HepG2 (cell line): ENCODE results near the gene ENAH. TPM values are rescaled to one million over a fixed set of nuclear protein-coding genes. Genes with fewer than 3 reads are reported as not detected.
A peak's percentile ranks its signal among the peaks of the same experiment; 100 is the strongest.

Experiments used
- AKNA ChIP-seq: sonication (generic); formaldehyde crosslinking; IDR thresholded peaks from 2 replicates; pipeline ENCODE4 v1.4.0; 2020; ENCODE audit warnings: missing genetic modification reagents, borderline replicate concordance
- GTF3A ChIP-seq: sonication (generic); formaldehyde crosslinking; conservative IDR thresholded peaks from 2 replicates; pipeline ENCODE4 v1.4.0; 2020; ENCODE audit warnings: mild to moderate bottlenecking, missing genetic modification reagents
- NCOR1 ChIP-seq: fragments of 200-600 bp; sonication (generic); IDR thresholded peaks from 2 replicates; pipeline ENCODE4 v1.7.0; 2017; ENCODE audit warnings: antibody characterized with exemption, low read length, borderline replicate concordance
- SIX1 ChIP-seq: sonication (generic); formaldehyde crosslinking; IDR thresholded peaks from 2 replicates; pipeline ENCODE4 v1.4.0; 2020; ENCODE audit warnings: missing genetic modification reagents, borderline replicate concordance
- YEATS2 ChIP-seq: sonication (generic); formaldehyde crosslinking; IDR thresholded peaks from 2 replicates; pipeline ENCODE4 v1.4.0; 2020; ENCODE audit warnings: missing genetic modification reagents, borderline replicate concordance
- ZBTB44 ChIP-seq: sonication (generic); formaldehyde crosslinking; IDR thresholded peaks from 2 replicates; pipeline ENCODE4 v1.4.0; 2020; ENCODE audit warnings: missing genetic modification reagents
- ZFP36L1 ChIP-seq: sonication (generic); formaldehyde crosslinking; IDR thresholded peaks from 2 replicates; pipeline ENCODE4 v1.8.0; 2022; ENCODE audit warnings: mild to moderate bottlenecking, missing genetic modification reagents, moderate library complexity
- ZFP41 ChIP-seq: sonication (generic); formaldehyde crosslinking; IDR thresholded peaks from 2 replicates; pipeline ENCODE4 v1.4.0; 2020; ENCODE audit warnings: mild to moderate bottlenecking, missing genetic modification reagents, borderline replicate concordance
- ZNF205 ChIP-seq: IDR thresholded peaks from 2 replicates; pipeline ENCODE4 v1.6.1; 2018; ENCODE audit warnings: missing biosample characterization, missing genetic modification reagents
- ZNF281 ChIP-seq: sonication (generic); formaldehyde crosslinking; IDR thresholded peaks from 2 replicates; pipeline ENCODE4 v1.4.0; 2020; ENCODE audit warnings: missing genetic modification reagents, borderline replicate concordance
- ZNF460 ChIP-seq: sonication (generic); formaldehyde crosslinking; IDR thresholded peaks from 2 replicates; pipeline ENCODE4 v1.5.1; 2020; ENCODE audit warnings: missing genetic modification reagents, mild to moderate bottlenecking, borderline replicate concordance
- ZNF577 ChIP-seq: sonication (generic); formaldehyde crosslinking; IDR thresholded peaks from 2 replicates; pipeline ENCODE4 v1.4.0; 2020; ENCODE audit warnings: mild to moderate bottlenecking, low read depth, missing genetic modification reagents, borderline replicate concordance
- ZNF672 ChIP-seq: sonication (generic); formaldehyde crosslinking; IDR thresholded peaks from 2 replicates; pipeline ENCODE4 v1.8.1; 2022; ENCODE audit warnings: missing genetic modification reagents
- polyA plus RNA-seq, 8 experiments: library from polyadenylated mRNA; depleted of rRNA in 3 of 8; stranded (reverse) in 7 of 8; unstranded in 1 of 8; fragments of >200 nt; fragmentation: Illumina TruSeq in 4 of 8; extraction: Trizol in 4 of 8; gene quantifications; 2 replicates each; pipeline versions ENCODE4 v1.2.1 to v1.2.3, GENCODE V29; 2011 to 2016; ENCODE audit warnings: low read depth in 4 of 8, missing spikeins in 1 of 8, mixed read lengths in 1 of 8; ENCODE audit not compliant: insufficient read depth in 1 of 8
- total RNA-seq, 5 experiments: library from RNA; depleted of rRNA; stranded (reverse); fragments of >200 nt; fragmentation: Illumina TruSeq; extraction: Trizol; gene quantifications; 2 replicates each; pipeline ENCODE4 v1.2.3, GENCODE V29; 2016; ENCODE audit warnings: low read depth in 1 of 5
- TF ChIP-seq, protein P1 (sequence below): sonication (generic); formaldehyde crosslinking; conservative IDR thresholded peaks from 2 replicates; pipeline ENCODE4 v1.8.0; 2022; ENCODE audit warnings: mild to moderate bottlenecking, moderate library complexity, missing genetic modification reagents
- TF ChIP-seq, protein P2 (sequence below): sonication (generic); formaldehyde crosslinking; IDR thresholded peaks from 2 replicates; pipeline ENCODE4 v1.4.0; 2020; ENCODE audit warnings: missing genetic modification reagents; ENCODE audit errors: not compliant biosample characterization

ENAH gene
- total and polyA plus RNA-seq, 2 of the 13 experiments (the other 11 are each of a cell fraction or from before 2014, with no cell fraction given): 22.1 to 58.3 TPM

- TF ChIP-seq, protein P1, sequence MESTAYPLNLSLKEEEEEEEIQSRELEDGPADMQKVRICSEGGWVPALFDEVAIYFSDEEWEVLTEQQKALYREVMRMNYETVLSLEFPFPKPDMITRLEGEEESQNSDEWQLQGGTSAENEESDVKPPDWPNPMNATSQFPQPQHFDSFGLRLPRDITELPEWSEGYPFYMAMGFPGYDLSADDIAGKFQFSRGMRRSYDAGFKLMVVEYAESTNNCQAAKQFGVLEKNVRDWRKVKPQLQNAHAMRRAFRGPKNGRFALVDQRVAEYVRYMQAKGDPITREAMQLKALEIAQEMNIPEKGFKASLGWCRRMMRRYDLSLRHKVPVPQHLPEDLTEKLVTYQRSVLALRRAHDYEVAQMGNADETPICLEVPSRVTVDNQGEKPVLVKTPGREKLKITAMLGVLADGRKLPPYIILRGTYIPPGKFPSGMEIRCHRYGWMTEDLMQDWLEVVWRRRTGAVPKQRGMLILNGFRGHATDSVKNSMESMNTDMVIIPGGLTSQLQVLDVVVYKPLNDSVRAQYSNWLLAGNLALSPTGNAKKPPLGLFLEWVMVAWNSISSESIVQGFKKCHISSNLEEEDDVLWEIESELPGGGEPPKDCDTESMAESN (CRISPR knock-in tag): peak; percentile 56; the same call in 1 of the 2 replicates
- no peak for TF ChIP-seq ZNF577 (CRISPR knock-in tag)
- TF ChIP-seq ZNF672 (CRISPR knock-in tag): no peak
- TF ChIP-seq ZBTB44: no peak
- TF ChIP-seq ZNF460 (CRISPR knock-in tag): no peak
- no peak for TF ChIP-seq GTF3A (CRISPR knock-in tag)
- TF ChIP-seq NCOR1: no peak
- TF ChIP-seq AKNA (CRISPR knock-in tag): no peak
- 0 out of 2 replicates have a peak, but pooled peaks have one; percentile 28 for TF ChIP-seq YEATS2 (CRISPR knock-in tag)
- TF ChIP-seq ZFP41 (CRISPR knock-in tag): no peak
- TF ChIP-seq ZFP36L1 (CRISPR knock-in tag): no peak
- no peak for TF ChIP-seq ZNF205
- no peak for TF ChIP-seq ZNF281
- peak; percentile 66; the same call in 1 of the 2 replicates for TF ChIP-seq SIX1 (CRISPR knock-in tag)
- TF ChIP-seq, protein P2, sequence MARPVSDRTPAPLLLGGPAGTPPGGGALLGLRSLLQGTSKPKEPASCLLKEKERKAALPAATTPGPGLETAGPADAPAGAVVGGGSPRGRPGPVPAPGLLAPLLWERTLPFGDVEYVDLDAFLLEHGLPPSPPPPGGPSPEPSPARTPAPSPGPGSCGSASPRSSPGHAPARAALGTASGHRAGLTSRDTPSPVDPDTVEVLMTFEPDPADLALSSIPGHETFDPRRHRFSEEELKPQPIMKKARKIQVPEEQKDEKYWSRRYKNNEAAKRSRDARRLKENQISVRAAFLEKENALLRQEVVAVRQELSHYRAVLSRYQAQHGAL (CRISPR knock-in tag): no peak
These were observed 177.7 kb downstream of the ENAH start (continued) for GRCh38 chr1:225474986-225475820.
